ENCODE data around the gene SNED1.

Gene SNED1

DNA sequence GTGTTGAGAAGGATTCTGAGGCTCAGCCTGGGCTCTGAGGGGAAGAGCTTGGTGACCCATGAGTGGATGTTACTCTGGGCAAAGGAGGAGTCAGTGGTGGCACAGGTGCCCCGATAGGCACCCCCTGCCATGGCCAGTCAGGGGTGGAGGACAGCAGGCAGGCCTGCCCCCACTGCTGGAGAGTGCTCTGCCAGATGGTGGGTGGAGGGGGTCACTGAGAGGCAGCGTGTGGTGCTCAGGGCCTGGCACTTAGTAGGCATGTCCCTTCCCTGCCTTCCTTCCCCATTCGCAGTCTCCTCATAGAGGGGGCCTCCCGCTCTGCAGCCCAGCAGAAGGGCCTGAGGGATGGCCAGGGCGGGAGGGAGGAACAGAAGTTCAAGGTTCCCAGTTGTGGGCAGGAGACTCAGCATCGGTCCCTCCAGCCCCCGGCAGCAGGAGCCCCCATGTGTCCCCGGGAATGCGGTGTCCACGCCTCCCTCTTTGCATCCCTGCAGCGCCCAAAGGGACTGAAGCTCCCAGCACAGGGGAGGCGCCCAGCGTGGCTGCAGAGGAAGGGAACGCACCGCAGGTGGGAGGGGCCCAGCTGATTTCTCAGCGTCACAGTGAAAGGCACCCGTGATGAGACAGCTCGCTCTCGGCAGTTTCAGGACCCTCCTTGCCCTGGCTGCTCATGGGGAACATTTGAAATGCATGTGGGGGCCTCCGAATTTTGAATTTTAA, 5.7 kb upstream of the SNED1 start:
- no peak for DNase-seq

DNA sequence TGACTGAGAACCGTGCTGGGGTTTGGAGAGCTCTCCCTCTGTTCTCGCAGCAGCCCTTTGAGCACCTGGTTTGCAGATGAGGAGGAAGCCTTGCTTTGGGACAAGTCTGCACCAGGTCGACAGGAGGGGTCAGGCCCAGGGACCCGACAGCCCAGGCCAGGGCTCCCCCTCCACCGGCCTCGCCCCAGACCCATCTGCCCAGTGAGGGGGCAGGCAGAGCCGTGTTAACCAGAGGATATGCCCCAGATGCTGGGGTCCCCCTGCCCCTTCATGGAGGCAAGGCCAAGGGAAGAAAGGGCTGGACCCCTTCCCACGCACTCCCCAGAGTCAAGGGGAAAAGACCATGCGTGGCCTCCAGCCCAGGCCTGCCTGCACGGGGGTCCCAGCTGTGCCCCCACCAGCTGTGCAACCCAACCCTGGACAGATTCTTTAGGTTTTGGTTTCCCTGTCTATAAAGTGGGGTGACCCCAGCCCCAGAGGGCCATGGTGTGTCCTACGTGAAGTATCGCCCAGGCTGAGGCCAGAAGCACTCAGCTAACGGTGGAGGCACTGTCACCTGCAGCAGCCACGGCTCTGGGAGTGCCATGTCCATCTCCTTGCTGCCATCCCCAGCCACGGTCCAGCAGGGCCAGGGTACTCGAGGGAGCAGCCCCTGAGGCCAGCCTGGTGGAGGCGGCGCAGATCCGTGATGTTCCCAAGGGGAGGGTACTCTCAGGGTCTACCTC, 4.8 kb upstream of the SNED1 start:
- no peak for DNase-seq

DNA sequence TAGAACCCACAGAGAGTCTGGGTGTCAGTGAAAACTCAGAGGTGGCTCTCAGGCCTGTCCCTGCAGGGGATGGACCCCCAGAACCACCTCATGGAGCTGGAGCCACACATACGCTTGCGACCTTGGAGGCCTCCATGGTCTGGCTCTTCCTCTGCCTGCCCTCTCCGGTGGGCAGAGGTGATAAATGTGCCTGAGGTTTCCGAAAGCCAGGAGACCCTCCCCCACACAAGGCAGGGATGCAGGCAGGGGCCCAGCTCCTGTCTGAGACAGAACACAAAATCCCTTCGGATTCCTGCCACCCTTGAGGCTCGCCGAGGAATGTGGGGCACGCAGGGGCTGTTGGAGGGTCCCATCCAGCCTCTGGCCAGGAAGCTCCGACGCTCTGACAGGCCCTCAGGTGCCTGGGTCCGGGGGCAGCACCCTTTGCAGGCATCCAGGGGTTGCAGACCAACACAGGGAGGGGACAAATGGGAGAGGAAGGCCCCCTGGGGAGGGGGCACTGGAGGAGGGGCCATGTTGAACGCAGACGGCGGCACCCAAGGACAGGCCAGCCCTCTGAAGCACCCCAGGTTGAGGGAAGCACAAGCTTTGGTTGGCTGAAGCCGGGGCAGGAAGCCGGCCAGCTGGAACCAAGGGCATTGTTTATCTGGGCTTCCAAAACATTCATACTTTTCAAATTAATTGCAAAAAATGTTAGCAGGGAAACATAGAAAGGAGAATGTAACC, 4.1 kb upstream of the SNED1 start:
- DNase-seq, result no peak

DNA sequence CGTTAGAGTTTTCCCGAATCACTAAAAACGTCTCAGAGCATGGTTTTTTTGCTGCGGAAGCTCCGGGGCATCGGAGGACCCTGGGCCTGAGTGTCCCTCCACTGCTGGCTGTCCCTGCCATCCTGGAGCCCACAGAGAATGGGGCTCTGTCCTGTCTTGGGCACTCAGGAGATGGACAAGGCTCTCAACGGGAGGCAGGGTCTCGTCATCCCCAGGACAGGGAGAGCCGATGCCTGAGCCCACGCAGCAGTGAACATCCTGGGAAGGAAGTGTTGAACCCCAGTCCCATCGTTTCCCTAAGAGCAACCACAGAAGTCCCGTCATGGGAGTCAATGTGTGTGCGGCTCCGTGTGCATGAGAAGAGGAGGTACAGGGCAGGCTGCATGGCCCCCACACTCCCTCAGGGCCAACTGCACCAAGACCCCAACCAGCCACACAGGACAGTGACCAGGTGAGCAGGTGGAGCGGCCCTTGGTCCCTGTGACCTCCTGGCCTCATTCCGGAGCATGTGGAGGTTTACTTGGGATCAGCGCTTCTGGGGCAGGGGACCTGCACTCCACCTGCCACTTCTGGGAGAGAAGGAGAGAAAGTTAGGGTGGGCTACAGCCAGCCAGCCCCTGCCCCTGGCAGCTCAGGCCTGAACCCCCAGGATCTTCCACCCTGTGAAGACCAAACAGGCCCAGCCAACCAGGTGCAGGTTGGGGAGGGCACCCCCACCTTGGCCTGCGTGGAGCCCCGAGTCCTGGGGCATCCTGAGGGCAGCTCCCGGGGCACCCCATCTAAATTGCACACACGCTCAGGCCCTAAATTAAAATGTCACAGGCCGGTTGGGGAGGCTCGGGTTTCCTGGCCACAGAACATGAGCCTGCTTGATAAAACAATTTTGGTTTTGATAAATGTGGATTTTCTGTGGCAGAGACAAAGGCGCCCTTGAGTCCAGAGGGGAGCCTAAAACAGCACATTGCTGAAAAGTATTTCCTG, 3.1 kb upstream of the SNED1 start:
- no peak for DNase-seq

DNA sequence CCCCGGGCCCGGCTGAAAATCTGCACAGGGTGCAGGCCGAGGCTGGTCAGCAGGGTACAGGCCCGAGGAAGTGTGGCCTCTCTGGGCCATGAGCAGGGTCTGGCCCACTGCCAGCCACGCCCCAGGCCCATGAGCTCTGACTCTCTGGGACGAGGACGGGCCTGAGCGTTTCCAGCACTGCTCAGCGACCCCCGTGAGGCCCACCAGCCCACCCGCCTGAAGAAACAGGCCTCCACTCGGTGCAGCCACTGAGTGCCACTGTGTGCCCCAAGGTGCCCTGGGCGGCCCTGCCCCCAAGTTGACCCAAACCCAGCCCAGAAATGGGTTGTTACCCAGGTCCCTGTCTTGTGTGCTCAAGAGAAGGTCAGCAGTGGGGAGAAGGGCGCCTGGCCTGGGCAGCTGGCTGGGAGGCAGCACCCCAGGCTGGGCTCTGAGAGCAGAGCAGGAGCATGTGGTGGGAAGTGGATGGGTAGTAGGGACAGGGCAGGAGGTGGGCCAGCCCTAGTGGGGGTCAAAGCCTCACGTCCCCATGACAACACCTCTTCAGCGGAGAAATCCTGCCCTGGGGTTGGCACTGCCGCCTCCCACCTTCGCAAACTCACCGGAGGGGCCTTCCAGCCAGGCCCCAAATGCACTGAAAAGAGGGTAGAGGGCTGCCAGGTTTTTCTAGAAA, 2.1 kb upstream of the SNED1 start:
- no peak for DNase-seq

DNA sequence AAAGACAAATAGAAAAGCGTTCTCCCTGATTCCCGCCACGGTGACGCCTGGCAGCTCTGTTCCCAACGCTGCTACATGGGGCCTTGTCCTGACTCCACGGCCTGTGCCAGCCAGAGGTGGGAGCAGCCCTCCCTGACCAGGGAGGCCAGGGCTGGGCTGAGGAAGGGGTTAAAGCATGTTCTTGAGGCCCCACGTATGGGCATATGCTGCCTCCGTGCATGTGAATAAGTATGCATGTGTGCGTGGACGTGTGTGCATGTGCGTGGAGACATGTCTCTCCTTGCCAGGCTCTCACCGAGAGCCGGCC, 1.6 kb upstream of the SNED1 start:
- no peak for DNase-seq

DNA sequence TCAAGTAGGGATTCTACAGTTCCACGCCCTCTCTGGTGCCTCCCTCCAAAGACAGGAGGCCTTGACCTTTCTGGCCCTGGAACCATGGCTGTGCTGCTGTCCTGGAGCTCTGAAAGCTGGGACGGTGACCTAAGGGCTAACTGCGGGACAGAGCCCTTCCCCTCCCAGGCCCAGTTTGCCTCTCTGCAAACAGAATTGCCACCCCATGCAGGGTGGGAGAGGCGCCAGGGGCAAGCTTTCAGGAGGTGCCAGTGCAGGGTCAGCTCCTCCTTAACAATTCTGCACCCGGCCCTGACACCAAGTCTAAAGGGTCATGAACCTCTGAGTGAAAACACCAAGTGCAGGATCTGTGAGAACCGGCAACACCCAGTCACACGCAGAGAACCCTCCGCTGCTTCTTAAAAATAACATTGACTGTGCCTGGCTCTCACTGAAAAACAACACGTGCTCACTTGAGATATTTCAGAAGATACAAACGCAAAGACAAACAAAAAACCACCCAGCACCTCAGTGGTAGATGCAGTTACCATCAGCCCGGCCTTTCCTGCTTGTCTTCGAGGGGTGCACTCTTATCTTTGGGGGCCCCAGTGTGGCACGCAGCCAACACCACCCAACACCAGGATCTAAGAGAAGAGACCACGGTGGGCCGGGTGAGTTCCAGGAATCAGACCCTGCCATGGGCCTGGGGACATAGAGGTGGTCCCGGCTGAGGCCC, 1.1 kb upstream of the SNED1 start:
- DNase-seq, result no peak

DNA sequence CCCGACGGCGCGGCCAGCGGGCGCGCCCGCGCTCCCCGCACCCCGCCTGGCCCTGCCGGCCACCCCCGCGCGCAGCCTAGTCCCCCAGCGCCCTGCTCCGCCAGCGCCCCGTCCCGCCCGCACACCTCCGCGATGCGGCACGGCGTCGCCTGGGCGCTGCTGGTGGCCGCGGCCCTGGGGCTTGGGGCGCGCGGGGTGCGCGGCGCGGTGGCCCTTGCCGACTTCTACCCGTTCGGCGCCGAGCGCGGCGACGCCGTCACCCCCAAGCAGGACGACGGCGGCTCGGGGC, 232 bp downstream of the SNED1 start:
- DNase-seq, result no peak

DNA sequence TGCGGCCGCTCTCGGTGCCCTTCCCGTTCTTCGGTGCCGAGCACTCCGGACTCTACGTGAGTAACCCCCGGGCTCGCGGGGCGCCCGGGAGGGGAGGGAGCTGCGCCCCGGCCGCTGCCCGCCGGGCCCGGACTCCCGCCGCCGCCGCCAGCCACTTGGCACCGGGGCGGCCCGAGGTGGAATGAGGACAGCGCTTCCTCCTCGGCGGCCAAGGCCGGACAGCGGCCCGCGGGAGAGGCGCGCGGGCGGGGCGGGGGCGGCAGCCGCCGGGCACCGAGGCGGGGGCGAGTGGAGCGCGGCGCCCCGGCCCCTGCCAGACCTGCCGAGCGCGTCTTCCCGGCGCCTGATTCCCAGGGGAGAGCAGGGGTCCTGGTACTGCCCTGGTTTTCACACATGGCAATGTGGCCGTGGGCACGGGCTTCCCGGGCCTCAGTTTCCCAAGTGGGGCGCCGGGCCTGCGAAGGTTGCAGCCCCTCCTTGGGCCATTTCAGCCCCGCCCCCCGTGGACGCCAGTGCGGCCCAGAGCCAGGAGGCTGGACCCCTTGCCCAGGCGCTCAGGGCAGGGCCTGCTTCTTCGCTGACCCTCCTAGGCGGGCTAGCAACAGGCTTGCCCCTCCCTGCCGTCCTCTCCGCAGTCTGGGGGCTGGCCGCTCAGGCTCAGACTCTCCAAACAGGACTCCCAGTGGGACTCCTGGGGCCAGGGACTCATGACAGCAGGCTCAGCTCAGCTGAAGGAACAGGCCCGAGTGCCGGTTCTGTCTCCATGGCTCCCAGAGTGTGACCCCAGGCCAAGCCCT, 775 bp downstream of the SNED1 start:
- no peak for DNase-seq

DNA sequence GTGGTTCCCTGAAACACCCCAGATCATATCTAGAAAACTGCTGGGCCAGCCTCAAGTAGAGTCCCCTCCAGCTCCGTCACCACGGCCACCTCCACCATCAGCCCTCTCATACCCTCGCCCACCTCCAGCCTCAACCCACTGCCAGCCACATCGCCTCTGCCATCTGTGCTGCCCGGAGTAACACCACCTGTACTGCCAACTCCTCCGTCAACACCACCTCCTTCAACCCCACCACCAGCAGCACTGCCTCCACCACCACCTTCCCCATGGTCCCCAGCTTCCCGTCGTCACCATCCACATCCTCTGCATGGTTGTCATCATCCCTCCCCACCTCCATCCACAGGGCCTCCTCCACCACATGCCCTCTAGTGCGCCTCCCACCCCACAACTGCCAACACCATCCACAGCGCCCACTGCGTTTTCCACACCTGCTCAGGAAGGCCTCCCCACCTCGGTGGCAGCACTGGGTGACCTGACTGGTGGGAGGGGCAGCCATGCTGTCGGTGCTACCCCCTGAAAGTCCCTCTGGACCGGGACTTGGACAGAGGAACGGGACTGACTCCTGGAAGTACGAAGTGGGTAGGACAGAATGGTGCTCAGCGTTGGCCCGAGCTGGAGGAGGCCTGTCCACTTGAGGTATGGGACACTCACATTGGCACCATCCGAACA, 1.6 kb downstream of the SNED1 start:
- DNase-seq, result no peak

DNA sequence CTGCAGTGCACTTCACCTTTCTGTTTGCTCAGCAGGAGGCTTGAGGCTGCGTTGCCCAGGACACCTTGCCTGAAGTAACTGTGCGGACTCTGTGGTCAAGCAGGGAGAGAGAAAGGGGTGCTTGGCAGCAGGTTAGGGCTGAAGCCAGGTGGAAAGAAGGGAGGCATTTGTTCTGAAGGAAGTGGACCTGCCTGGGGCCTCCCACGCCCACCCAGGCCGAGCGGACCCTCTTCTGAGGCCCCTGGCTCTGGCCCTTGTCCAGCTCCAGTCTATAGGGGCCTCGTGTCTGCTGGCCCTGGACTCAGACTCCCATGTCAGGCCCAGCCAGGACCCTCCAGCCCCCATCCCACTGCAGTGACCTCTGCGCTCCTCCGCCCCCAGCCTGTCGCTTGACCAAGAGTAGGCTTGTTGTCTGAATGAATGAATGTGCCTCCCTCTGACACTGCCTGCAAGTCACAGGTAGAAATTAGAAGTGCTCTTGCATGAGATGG, 2.5 kb downstream of the SNED1 start:
- DNase-seq, result no peak

DNA sequence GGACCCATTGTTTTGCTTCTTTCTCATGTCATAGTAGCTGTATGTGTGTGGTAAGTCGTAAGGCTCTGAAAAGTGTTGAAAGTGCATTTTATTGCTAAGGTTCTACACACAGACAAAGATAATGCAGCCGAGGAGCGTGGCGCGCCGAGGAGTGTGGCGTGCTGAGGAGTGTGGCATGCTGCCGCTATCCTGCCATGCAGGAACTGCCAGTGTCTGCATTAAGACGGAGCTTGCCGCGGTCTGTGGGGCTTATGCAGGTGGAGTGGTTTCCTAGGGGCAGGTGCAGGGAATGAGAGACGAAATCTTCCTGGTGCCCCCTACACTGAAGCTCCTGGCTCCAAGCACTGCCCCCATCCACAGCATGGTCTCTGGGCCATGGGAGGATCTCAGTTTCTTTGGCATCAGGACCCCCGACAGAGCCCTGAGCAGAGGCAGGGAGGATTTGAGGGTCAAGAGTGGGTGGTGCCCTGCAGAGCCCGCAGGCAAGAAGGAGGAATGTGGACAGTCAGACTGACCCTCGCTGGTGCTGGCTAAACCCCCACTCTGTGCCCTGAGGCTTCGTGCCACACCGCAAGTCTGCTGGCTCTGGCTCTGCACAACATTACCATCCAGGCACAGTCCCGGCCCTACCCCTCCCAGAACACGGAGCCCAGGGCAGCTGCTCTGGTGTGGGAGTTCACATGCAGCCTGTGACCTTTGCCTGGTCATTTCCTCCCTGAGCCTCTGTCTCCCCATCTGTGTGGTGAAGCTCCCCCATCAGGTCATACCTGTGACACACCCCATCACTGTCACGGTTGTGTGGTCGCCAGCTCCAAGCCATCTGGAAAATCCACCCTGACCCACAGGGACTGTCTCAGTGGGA, 3.2 kb downstream of the SNED1 start:
- no peak for DNase-seq

DNA sequence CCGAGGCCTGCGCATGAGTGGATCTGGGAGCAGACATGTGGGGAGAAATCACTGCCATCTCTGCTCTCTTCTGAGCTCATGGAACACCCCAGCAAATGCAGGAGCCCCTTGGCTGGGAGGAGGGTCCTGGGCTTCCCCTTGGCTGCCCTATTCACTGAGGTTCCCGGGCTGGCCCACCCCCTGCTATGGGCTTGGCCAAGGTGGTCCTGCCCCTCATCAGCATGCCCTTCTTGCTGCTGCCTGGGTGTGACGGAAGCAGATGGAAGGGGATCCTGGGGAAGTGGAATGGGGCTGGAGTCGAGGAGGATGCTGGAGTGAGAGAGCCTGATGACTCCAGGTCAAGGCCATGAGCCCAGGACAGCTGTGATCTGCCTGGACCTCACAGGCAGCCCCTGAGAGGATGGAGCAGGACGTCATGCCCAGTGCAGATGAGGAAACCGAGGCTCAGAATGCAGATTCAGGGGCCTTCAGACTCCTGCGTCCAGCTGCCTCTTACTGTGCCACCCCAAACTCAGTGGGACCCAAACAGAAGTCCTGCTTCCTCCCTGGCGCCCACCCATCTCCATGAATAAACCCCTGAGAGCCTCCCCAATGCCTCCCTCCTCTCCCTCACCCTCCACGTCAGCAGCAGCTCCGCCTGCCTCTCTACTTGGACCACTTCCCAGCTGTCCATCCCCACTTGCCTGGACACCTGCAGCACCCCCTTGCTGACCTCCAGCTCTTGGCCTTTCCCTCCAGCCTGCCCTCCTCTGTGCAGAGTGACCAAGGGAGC, 4.0 kb downstream of the SNED1 start:
- DNase-seq, result no peak

DNA sequence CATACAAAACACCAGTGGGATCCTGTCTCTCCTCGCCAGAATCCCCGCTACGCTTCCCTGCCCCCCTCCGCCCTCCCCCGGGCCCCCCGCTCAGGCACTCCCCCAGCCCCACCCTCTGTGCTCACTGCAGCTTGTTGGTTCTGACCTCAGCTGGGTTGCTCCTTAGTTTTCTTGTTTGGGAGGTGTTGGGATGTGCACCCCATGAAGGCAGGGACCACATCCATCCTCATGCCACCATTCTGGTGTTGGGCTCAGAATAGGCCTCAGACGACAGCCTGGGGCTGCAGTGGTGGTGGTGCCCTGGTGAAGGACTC, 4.6 kb downstream of the SNED1 start:
- DNase-seq, result no peak

DNA sequence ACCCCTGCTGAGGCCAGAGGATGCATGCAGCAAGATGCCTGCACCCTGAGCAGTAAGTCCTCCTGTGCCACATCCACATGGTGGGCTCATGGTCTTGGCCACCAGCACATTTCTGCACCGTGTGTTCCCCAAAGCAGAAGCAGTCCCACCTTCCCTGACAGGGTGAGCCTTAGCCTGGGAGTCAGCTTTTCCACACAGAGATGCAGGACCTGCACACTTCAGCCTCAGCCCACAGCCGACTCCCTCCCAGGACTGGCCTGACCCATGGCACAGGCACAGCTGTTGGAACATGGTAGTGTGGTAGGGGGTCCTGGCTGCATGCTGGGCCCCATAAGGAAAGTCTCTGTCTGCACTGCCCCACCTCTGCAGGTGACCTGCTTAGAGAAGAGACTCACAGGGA, 5.0 kb downstream of the SNED1 start:
- DNase-seq, result no peak

DNA sequence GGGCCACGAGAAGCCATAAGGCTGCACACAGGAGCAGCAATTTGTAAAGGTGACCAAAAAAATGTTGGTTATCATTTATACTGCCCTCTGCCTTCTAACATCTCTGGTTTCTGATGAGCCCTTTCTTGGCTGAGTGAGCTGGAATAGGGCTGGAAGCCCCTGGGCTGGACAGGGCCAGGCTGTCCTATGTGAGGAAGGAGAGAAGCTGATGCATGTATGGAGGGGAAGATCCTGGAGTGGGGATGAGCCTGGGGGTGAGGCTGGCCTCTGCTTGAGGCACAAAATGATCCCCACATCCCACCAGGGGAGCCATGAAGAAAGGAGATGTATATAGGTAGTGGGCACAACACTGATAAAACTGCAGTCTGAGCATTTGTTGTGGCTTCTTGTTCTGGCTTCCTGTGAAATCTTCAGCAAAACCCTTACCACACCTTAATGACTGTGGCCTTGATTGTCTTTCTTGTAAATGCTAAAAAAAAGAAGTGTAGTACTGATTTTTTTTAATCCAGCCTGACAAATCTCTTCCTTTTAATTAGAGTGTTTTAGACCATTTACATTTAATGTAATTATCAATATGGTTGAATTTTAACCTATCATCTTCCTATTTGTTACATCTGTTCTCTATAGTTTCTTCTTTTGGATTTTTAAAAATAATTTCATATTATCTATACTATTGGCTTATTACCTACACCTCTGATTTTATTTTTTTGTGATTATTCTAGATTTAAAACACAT, 5.6 kb downstream of the SNED1 start:
- no peak for DNase-seq

DNA sequence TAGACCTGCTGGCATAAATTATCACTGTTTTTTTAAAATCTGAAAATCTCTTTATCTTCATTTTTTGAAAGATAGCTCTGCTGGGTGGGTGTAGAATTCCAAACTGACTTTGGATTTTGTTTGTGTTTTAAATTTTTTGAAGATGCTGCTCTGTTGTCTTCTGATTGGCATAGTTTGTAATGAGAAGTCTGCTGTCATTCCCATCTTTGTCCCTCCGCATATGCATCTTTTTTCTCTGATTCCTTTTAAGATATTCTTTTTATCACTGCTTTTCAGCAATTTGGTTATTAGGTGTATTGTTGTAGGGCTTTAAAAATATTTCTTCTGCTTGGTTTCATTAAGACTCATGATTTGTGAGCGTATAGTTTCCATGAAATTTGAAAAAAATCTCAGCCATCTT, 7.2 kb downstream of the SNED1 start:
- no peak for DNase-seq

DNA sequence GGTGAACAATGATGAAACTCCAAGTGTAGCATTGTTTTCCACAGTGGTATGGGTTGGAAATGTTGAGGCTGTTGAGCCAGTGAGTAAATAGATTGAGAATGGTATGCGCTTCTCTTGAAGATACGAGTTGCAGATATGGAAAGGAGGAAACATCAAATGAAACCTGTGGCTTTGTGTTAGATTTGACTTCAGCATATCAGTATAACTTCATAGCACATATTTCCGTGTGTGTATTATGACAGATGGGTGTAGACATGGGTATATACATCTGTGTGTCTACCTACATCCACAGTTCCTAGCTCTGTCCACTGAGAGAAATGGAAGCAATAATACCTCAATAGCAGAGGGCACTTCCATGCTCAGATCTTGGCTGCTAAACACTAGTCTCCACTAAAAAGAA, 8.0 kb downstream of the SNED1 start:
- DNase-seq, result no peak

Measured in cerebellar nuclear complex (tissue), 1 donor.